NCI-H2029 treated with DMSO at 0.1 percent for 48 hours (cell line): ENCODE results near the gene SNX19.

ENCODE experiments used
- DNase-seq: peaks from one replicate; lab custom pipeline; 2025; lab: John Stamatoyannopoulos, UW

SNX19 gene

DNA sequence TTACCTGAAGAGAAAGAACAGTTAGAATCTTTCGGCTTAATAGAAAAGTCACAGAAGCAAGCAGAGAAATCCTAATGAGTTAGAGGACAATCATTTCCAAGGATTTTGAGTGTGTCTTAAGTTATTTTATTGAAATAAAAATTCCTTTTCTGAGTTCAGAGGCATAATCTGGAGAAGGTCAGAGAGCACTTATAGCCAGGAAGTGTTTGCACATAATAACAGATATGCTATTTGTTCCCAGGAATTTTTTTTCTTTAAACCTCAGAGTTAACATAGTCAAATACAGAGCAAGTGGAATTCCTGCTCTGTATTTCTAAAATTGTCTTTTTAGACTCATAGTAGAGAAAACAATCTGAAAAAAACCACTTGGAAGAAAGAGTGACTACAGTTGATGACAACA is 74.3 kb downstream of the SNX19 start:
- DNase-seq, result no peak

DNA sequence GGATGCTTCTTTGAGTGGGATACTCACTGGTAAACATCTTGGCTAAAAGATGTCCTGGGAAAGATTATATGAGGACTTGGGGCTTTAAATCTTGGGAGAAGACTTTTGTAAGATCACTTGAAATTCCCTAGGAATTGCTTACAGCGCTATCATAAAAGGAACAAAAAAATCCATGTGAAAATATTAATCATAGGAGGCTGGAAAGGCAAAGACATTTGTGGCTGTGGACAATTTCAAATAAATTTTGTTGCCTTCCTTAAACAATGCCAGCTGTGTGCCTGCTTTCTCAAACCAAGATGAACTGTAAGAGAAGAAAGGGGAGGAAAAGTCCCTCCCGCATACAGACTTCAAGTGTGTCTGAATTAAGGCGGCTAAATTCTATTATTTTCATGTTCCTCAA is 75.6 kb downstream of the SNX19 start:
- DNase-seq, result no peak

DNA sequence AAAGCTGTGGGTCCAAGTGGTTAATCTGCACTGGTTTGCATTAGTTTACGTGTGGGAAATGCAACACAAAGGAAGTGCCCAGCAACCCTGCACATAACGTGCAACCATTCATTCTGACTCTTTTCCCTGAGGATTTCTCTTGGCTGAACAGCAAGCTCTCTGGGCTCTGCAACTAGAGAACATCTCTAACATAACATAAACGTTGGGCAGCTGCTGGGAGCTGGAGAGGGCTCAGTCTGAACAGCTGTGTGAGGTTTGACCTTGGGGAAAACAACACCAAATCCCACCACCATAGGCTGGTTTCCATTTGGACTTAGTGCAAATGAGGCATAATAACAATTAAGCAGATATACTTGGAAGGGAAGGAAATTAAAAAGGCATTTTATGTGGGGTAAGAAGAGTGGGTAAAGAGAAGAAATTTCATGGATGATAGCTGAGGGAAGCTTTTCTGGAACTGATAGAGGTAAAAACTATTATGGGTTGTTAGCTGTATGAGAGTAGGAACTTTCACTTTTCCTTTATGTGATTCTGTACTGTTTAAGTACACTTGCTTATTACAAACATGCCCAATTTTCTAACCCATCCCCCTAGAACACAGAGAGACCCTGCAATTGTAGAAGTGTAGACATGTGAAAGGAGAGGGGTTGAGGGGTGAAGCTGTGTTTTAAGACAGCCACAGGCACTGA is 76.2 kb downstream of the SNX19 start:
- DNase-seq, result no peak

DNA sequence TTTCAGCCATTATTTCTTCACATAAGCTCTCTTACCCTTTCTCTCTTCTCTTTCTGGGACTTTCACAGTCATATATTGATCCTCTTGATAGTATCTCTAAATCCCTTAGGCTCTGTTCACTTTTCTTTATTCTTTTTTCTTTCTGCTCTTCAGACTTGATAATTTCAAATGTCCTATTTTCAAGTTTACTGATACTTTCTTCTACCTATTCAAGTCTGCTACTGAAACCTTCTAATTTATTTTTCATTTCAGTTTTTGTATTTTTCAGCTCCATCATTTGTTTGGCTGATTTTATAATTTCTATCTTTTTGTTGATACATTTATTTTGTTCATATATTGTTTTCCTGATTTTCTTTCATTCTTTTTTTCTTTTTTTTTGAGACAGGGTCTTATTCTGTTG is 79.1 kb downstream of the SNX19 start:
- DNase-seq, result no peak

DNA sequence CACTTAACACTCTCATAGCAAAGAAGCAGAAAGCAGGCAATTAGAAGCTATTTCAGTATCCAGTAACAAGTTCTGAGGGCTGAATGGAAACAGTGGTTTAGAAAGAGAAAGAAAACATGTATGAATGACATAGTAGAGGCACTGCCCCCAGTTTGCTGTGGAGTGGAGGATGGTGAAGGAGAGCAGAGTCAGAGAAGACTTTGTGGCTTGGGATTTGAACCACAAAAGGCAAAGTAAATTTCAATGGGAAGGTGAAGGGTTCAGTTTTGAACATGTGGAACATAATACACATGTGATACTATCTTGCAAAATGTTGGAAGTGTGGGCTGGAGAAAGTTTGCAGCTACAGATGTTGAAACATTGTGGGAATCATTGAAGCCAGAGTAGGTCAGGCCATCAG is 81.4 kb downstream of the SNX19 start:
- DNase-seq, result no peak

DNA sequence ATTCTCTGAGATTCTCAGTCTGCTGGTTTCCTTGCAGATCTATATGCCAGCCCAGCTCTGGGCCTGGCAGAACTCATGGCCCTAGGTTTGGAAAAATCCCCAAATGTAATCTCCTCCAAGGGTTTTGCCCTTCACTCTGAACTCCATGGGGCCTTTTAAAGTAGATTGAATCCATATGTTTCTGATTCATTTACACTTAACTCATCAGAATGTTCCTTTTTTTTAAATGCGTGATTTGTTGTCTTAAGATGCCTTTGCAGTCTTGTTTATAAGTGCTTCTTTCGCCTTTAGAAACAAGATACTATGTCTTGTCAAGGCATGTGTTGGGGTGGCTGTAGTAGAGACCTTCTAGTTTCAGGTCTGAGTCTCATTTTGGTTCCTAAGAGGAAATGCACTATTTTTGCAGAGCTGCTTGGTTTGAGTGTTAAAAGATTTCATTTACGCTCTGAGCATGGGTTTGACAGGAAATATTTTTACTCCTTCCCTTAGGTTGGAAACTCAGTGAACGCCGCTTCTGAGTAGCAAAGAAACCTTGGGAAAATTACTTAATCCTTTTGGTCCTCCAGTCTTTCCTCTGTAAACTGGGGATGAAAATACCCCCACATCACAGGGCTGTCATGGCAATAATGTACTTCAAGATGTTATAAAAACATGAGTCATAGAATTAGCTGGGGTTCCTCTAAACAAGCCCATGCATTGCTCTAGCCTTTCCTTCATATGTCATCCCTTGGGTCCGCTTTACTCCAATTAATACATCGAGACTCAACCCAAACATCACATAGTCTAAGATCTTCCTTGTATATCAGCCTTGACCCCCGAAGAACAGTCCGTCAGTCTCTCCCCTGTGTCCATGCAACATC is 83.5 kb downstream of the SNX19 start:
- no peak for DNase-seq

DNA sequence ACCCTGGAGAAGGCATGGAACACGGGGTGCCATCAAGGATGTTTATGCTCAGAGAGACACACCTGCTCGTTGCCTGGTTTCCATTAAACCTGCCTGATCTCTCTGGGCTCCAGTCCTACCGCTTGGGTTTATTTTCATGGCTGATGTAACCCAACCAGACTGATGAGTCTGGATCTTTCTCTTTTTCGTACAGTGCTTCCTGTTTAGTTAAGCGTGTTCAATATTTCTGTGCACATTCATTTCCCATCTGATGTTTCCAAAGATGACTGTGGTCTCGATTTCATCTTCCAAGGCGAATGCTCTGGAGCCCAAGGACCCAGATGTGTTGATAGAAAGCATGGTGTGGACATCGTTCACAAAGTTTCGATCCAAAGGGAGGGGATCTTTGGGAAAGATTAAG is 84.3 kb downstream of the SNX19 start:
- no peak for DNase-seq

DNA sequence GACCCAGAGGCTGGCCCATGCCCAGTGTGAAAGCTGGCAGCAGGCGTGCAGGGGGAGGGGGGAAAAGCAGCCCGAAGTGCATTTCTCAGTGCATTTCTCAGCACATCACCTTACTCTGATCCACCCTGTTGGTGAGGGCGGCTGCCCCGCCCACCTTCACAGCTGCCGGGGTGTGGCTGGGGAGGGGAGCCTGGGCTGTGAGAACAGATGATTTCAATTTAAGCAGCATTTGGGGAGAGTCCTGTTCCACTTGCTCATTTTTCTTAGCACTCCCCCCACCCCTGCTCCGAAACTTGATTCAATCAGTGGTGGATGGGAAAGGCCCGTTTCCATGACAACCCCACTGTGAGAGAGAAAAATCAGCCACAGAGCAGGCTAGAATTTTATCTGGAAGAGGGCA is 84.8 kb downstream of the SNX19 start:
- DNase-seq, result no peak

DNA sequence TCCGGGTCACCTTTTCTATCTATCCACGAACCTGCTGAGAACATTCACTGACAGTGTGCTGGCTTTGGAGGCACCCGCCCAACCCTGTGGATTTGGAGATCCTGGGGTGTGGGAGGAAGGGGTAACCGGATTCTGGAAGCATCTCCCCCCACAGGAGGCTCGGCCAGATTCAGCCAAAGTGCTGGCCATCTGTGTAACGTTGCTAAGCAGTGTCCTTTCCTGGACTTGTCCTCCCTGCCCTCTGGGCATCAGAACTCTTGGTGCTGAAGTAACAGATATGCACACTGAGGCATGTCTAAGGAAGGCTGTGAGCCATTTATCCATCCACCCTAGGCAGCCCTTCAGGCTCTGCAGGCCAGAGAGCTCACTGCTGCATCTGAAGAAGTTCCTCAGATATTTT is 85.7 kb downstream of the SNX19 start:
- DNase-seq, result no peak

DNA sequence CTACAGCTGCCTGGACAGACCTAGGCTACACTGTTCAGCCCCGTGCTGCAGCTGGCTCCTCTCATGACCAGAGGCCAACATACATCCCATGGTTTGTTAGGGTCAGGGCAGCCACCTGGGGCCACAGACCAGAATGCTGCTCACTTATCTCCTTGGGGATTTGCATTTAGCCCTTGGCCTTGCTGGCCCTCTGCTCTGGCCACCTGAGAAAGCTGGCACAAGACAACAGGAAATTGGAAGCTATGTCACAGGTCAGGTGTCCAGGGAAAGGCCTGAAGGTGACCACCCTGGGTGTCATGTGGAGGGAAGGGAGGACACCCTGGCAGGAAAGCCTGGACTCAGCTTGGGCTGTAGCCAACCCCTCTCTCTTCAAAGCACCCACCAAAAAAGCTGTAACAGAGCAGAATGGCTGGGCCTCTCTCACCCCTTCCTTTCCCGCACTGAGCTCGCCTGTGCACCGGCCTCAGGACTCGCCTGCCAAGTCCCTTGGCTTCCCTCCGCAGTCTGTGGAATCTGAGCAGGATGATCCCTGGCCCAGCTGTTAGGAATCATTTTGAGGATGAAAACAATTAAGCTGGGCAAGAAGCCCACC is 86.3 kb downstream of the SNX19 start:
- DNase-seq, result no peak

DNA sequence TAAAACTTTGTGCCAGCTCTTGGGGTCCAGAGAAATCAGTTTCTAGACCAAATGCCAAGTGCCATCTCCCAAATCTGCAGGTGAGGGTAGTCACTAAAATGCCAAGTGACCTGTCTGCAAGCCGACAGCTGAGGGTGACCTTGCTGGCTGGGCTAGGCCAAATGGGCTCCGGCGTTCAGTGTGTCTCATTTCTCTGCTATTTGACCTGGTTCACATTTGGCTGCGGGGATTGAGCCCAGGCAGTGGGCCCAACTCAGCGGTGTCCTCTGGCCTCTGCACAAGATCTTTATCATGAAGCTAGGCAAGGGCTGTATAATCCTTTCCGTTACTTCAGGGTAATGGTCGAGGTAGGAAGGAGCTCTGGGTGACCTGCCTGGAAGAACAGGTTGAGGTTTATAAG is 87.5 kb downstream of the SNX19 start:
- DNase-seq, result no peak

DNA sequence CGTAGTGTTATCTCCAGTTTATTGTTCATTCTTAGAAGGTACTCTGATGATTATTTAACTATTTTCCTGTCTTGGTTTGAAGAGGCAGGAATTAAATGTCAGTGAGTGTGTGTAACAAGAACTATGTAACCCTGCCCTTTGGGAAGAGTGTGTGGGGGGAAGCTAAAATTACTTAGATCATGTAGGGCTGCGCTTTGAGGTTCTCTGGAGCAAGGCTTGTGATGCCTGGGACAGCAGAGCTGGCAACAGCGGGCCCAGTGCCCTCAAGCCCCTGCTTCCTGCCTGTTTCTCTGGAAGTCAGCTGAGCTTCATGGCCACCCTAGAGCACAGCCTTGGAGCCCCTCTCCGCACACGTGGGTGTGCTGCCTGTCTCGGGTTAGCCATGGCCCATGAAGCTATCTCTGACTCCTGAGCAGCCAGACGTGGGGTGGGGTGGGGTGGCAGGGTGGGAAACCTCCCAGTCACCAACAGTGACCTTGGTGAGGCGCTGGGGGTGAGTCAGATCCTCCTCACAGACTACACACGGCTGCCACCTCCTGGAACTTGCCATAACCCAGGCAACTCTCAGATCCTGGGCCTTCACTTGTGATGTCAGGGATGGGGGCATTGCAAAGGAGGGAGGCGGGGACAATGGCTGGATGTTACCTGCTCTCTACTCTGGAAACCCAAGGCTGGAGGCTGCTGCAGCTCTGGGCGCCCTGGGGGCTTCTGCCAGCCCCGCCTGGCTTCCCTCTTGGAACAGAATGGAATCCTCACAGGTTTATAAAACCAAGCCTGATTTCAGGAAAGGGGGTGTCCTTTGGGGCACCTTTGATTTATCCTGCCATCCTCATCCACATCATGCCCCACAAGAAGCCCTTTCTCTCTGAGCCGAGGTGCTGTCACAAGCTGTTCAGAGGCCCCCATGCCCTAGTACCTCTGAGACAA is 88.6 kb downstream of the SNX19 start:
- DNase-seq, result no peak

DNA sequence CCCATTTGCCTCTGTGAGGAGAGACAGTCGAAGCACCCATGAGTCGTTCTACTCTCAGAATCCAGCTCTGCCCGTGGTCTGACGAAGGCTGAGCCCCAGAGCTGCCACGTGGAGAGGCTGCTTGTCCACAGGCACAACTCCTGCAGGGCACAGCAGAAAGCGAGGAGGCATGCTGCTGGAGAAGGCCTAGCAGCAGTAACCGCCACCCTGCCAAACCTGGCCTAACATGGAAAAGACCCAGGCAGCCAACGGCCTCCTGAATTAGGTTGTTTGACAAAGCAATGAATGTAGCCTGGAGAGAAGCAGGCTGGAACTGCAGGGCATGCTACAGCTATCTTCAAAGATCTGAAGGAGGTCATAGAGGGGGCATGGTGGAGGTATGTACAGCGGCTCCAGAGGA is 89.7 kb downstream of the SNX19 start:
- no peak for DNase-seq

DNA sequence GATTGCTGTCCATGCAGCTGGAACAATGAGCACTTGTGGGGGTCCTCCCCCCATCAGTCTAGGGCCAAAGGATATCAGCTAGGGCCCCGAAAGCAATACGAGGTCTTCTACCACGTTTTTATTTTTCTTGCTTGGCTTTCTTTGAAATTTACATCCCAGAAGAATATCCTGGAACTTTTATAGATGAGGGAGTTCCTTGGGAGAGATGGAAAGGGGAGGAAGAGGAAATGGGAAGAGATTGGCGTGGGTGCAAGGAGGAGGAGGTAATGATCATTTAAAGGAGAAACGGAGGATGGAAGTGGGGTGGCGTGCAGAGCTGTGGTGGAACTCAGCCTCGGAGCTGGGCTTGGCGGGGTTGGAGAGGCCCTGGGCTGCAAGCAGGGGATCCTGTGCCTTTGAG is 90.3 kb downstream of the SNX19 start:
- no peak for DNase-seq

DNA sequence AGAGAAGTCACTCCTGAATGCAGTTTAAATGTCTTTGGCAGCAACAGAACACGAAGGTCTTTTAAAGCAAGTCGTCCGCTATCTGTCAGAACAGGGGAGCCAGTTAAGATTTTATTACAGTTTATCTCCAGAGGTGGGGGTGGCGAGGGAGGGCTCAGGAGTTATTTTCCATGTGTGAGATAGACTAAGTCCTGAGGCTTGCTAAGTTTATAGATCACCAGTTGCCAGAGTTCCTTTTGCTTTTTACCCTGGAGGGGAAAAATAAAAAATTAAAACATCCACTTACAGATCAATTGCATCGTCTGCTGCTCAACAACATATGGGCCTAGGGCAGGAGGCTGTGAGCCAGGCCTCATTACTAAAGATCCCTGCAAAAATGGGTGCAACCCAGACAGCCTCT is 90.7 kb downstream of the SNX19 start:
- no peak for DNase-seq
